ENCODE measurements around the gene SLC4A4.

GRCh38 chr4:71474731-71475130 is 135.9 kb downstream of the SLC4A4 start:
- TF ChIP-seq, protein P1, sequence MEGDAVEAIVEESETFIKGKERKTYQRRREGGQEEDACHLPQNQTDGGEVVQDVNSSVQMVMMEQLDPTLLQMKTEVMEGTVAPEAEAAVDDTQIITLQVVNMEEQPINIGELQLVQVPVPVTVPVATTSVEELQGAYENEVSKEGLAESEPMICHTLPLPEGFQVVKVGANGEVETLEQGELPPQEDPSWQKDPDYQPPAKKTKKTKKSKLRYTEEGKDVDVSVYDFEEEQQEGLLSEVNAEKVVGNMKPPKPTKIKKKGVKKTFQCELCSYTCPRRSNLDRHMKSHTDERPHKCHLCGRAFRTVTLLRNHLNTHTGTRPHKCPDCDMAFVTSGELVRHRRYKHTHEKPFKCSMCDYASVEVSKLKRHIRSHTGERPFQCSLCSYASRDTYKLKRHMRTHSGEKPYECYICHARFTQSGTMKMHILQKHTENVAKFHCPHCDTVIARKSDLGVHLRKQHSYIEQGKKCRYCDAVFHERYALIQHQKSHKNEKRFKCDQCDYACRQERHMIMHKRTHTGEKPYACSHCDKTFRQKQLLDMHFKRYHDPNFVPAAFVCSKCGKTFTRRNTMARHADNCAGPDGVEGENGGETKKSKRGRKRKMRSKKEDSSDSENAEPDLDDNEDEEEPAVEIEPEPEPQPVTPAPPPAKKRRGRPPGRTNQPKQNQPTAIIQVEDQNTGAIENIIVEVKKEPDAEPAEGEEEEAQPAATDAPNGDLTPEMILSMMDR (IDR thresholded peaks at IDR 0.05), result no peak
- TF ChIP-seq ZFX (IDR thresholded peaks at IDR 0.05; ENCODE audit: borderline replicate concordance), result no peak

Measured in 22Rv1 (cell line).